HCT116 (cell line): ENCODE results near the gene LCN2. TPM values are rescaled to one million over a fixed set of nuclear protein-coding genes. Genes with fewer than 3 reads are reported as not detected.

Source experiments
- ATAC-seq: fragments of 200-7000 bp; cut with Tn5 transposase; 2 replicates; pipeline ENCODE4 v1.9.1; 2020; ENCODE audit warnings: mild to moderate bottlenecking, moderate library complexity
- BruUV-seq: library from RNA; stranded (reverse); fragments of 400-500 nt; replicated peaks from 2 replicates; lab custom pipeline; 2021; lab: Mats Ljungman, UMichigan
- CTCF ChIA-PET: fragments of 300-600 bp; sonication (Branson Sonifier 250); formaldehyde crosslinking; loops from one replicate; lab custom pipeline; 2021; ENCODE audit warnings: antibody characterized with exemption; lab: Charles Lee
- POLR2A ChIA-PET: fragments of 300-600, 350-600 bp; sonication (Branson Sonifier 250); formaldehyde crosslinking; loops from one replicate; lab custom pipeline; 2021; ENCODE audit warnings: antibody characterized with exemption; lab: Charles Lee
- RAD21 ChIA-PET, 2 experiments: fragments of 300-600 bp; sonication (Branson Sonifier 250); formaldehyde crosslinking; loops; one replicate each; lab custom pipeline; 2023; ENCODE audit warnings: low total read pairs in 2 of 2; ENCODE audit not compliant: uncharacterized antibody in 2 of 2, unreplicated experiment in 2 of 2, low non-redundant PET in 1 of 2; lab: Charles Lee
- DNase-seq: peaks from one replicate; pipeline ENCODE4 v3.0.0-alpha.2; 2010; ENCODE audit warnings: low read depth, low spot score
- H2AFZ ChIP-seq: fragments of 200-600 bp; shearing (Covaris generic), sonication (generic); 2 replicates; pipeline ENCODE4 v1.6.1; 2017; ENCODE audit warnings: low read depth, mixed run types, mixed read lengths, antibody characterized with exemption, low read length; ENCODE audit not compliant: poor library complexity, severe bottlenecking
- H3K27ac ChIP-seq: 2 replicates; pipeline ENCODE4 v1.5.1; 2012; ENCODE audit warnings: low read depth, low read length
- H3K27me3 ChIP-seq: fragments of 200-600 bp; sonication (generic); 2 replicates; pipeline ENCODE4 v1.6.1; 2016; ENCODE audit warnings: mixed run types, low read length, mixed read lengths; ENCODE audit not compliant: insufficient read depth
- H3K36me3 ChIP-seq, 2 experiments: fragments of 200-500 bp in 1 of 2; fragments of 200-600 bp in 1 of 2; sonication (Bioruptor generic) in 1 of 2; sonication (generic) in 1 of 2; 2 replicates each; pipeline versions ENCODE4 v1.5.1 to v1.6.1; 2014 to 2016; ENCODE audit warnings: low read length in 2 of 2, inconsistent platforms in 1 of 2, mixed read lengths in 1 of 2, mixed run types in 1 of 2; ENCODE audit not compliant: insufficient read depth in 2 of 2, control insufficient read depth in 1 of 2
- H3K4me1 ChIP-seq, 2 experiments: fragments of 200-600 bp in 1 of 2; sonication (generic) in 1 of 2; 2 replicates each; pipeline versions ENCODE4 v1.5.1 to v1.6.1; 2012 to 2017; ENCODE audit warnings: low read length in 2 of 2, inconsistent platforms in 1 of 2, mild to moderate bottlenecking in 1 of 2, mixed read lengths in 1 of 2, mixed run types in 1 of 2, moderate library complexity in 1 of 2; ENCODE audit not compliant: insufficient read depth in 2 of 2, control insufficient read depth in 1 of 2
- H3K4me2 ChIP-seq: fragments of 200-600 bp; sonication (generic); 2 replicates; pipeline ENCODE4 v1.6.1; 2017; ENCODE audit warnings: mixed run types, low read length, mixed read lengths
- H3K4me3 ChIP-seq, 2 experiments: fragments of 200-600 bp in 1 of 2; sonication (generic) in 1 of 2; replicated peaks in 1 of 2; 2 replicates each; pipeline ENCODE4 v1.5.1; 2011 to 2016; ENCODE audit warnings: low read length in 2 of 2, control low read depth in 1 of 2, low read depth in 1 of 2, mild to moderate bottlenecking in 1 of 2, mixed read lengths in 1 of 2, mixed run types in 1 of 2
- H3K79me2 ChIP-seq: fragments of 200-600 bp; sonication (generic); 2 replicates; pipeline ENCODE4 v1.6.1; 2017; ENCODE audit warnings: mild to moderate bottlenecking, mixed run types, low read length, moderate library complexity, mixed read lengths; ENCODE audit not compliant: insufficient read depth
- H3K9ac ChIP-seq: fragments of 200-600 bp; sonication (generic); 2 replicates; pipeline ENCODE4 v1.6.1; 2016; ENCODE audit warnings: low read length, mixed read lengths
- H3K9me2 ChIP-seq: fragments of 200-600 bp; sonication (generic), shearing (Covaris generic); 2 replicates; pipeline ENCODE4 v1.6.1; 2017; ENCODE audit warnings: mixed run types, mild to moderate bottlenecking, moderate library complexity; ENCODE audit not compliant: insufficient read depth
- H3K9me3 ChIP-seq, 2 experiments: fragments of 200-500 bp in 1 of 2; fragments of 200-600 bp in 1 of 2; sonication (Bioruptor generic) in 1 of 2; sonication (generic) in 1 of 2; 2 replicates each; pipeline ENCODE4 v1.6.1; 2014 to 2017; ENCODE audit warnings: low read length in 2 of 2, mixed read lengths in 2 of 2, inconsistent platforms in 1 of 2, low read depth in 1 of 2, mild to moderate bottlenecking in 1 of 2, mixed run types in 1 of 2, moderate library complexity in 1 of 2; ENCODE audit not compliant: control insufficient read depth in 1 of 2, insufficient read depth in 1 of 2
- H4K20me1 ChIP-seq: fragments of 200-600 bp; sonication (generic), shearing (Covaris generic); 2 replicates; pipeline ENCODE4 v1.6.1; 2017; ENCODE audit warnings: mixed run types, mild to moderate bottlenecking, moderate library complexity; ENCODE audit not compliant: insufficient read depth
- CBX3 ChIP-seq: IDR thresholded peaks from 2 replicates; pipeline ENCODE4 v1.6.1; 2012; ENCODE audit warnings: low read depth
- CEBPB ChIP-seq: IDR thresholded peaks from 2 replicates; pipeline ENCODE4 v1.6.1; 2012; ENCODE audit warnings: low read depth
- EGR1 ChIP-seq: IDR thresholded peaks from 2 replicates; pipeline ENCODE4 v1.6.1; 2012; ENCODE audit warnings: low read depth
- EZH2 ChIP-seq: fragments of 200-600 bp; sonication (generic); IDR thresholded peaks from 2 replicates; pipeline ENCODE4 v1.6.1; 2017; ENCODE audit warnings: antibody characterized with exemption, mixed run types
- FOSL1 ChIP-seq: IDR thresholded peaks from 2 replicates; pipeline ENCODE4 v1.6.1; 2012; ENCODE audit warnings: low read depth
- POLR2A ChIP-seq: IDR thresholded peaks from 2 replicates; pipeline ENCODE4 v1.7.0; 2011; ENCODE audit warnings: borderline replicate concordance; ENCODE audit not compliant: insufficient read depth, insufficient read length; ENCODE audit errors: extremely low read depth
- POLR2AphosphoS5 ChIP-seq: IDR thresholded peaks from 2 replicates; pipeline ENCODE4 v1.6.1; 2011; ENCODE audit warnings: mild to moderate bottlenecking, low read depth, low read length, moderate library complexity
- SIN3A ChIP-seq: IDR thresholded peaks from 2 replicates; pipeline ENCODE4 v1.6.1; 2012; ENCODE audit warnings: low read depth
- SP1 ChIP-seq: IDR thresholded peaks from 2 replicates; pipeline ENCODE4 v1.6.1; 2012; ENCODE audit warnings: low read depth
- SRF ChIP-seq: IDR thresholded peaks from 2 replicates; pipeline ENCODE4 v1.6.1; 2012; ENCODE audit warnings: low read depth
- TCF7L2 ChIP-seq: IDR thresholded peaks from 2 replicates; pipeline ENCODE4 v1.7.0; 2011; ENCODE audit warnings: borderline replicate concordance, inconsistent platforms; ENCODE audit not compliant: insufficient read depth, insufficient read length; ENCODE audit errors: extremely low read depth
- ZFX ChIP-seq: fragments of 450-650 bp; IDR thresholded peaks from 2 replicates; pipeline ENCODE4 v1.6.1; 2017
- intact Hi-C: fragments of 100-400 bp; cut with micrococcal nuclease; formaldehyde crosslinking; loops from 2 replicates; pipeline ENCODE4 v1.10.0; 2022
- total RNA-seq: library from RNA; stranded (reverse); gene quantifications from one replicate; pipeline ENCODE4 v1.2.1, GENCODE V29; 2021; ENCODE audit not compliant: unreplicated experiment
- TF ChIP-seq, protein P1 (sequence below): IDR thresholded peaks from 2 replicates; pipeline ENCODE4 v1.6.1; 2012; ENCODE audit warnings: low read depth
- TF ChIP-seq, protein P2 (sequence below): IDR thresholded peaks from 2 replicates; pipeline ENCODE4 v1.6.1; 2012
- TF ChIP-seq, protein P3 (sequence below): IDR thresholded peaks from 2 replicates; pipeline ENCODE4 v1.6.1; 2012

The LCN2 gene
- total RNA-seq, 1 experiment from 2014 or later, result 9.2 TPM

DNA sequence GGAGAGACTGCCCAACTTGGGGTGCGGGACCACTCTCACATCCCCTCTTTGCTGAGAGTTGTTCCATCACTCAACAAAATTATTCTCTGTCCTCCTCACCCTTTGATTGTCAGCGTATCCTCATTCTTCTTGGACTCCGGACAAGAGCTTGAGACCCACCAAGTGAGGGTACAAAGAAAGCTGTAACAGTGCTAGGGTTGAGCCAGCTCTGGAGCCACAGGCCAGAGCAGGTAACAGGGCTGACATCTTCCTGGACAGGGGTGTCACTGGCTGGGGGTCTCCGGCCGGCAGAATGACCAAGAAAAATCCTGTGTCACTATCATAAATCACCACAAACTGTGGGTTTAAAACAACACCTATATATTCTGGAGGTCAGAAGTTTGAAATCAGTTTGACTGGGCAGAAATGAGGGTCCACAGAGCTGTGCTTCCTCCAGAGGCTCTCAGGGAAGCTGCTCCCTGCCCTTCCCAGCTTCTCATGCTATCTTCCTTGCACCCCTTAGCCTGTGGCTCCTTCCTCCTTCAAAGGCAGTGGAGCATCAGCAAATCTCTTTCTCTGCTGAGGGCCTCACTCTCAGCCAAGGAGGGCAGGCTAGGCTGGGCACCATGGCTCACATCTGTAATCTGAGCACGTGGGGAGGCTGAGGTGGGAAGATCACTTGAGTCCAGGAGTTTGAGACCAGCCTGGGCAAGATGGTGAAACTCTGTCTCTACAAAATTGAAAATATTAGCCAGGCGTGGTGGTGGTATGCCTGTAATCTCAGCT lies 6.7 kb downstream of the LCN2 start (continued):
- TF ChIP-seq, protein P1, sequence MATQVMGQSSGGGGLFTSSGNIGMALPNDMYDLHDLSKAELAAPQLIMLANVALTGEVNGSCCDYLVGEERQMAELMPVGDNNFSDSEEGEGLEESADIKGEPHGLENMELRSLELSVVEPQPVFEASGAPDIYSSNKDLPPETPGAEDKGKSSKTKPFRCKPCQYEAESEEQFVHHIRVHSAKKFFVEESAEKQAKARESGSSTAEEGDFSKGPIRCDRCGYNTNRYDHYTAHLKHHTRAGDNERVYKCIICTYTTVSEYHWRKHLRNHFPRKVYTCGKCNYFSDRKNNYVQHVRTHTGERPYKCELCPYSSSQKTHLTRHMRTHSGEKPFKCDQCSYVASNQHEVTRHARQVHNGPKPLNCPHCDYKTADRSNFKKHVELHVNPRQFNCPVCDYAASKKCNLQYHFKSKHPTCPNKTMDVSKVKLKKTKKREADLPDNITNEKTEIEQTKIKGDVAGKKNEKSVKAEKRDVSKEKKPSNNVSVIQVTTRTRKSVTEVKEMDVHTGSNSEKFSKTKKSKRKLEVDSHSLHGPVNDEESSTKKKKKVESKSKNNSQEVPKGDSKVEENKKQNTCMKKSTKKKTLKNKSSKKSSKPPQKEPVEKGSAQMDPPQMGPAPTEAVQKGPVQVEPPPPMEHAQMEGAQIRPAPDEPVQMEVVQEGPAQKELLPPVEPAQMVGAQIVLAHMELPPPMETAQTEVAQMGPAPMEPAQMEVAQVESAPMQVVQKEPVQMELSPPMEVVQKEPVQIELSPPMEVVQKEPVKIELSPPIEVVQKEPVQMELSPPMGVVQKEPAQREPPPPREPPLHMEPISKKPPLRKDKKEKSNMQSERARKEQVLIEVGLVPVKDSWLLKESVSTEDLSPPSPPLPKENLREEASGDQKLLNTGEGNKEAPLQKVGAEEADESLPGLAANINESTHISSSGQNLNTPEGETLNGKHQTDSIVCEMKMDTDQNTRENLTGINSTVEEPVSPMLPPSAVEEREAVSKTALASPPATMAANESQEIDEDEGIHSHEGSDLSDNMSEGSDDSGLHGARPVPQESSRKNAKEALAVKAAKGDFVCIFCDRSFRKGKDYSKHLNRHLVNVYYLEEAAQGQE, result no peak
- TF ChIP-seq EZH2, result no peak
- no peak for TF ChIP-seq SIN3A
- TF ChIP-seq CBX3, result no peak
- no peak for TF ChIP-seq SP1
- TF ChIP-seq CEBPB, result no peak
- TF ChIP-seq SRF, result no peak
- TF ChIP-seq, protein P2, sequence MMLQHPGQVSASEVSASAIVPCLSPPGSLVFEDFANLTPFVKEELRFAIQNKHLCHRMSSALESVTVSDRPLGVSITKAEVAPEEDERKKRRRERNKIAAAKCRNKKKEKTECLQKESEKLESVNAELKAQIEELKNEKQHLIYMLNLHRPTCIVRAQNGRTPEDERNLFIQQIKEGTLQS, result no peak
- TF ChIP-seq EGR1, result no peak
- TF ChIP-seq FOSL1, result no peak
- TF ChIP-seq, protein P3, sequence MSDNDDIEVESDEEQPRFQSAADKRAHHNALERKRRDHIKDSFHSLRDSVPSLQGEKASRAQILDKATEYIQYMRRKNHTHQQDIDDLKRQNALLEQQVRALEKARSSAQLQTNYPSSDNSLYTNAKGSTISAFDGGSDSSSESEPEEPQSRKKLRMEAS, result no peak

DNA sequence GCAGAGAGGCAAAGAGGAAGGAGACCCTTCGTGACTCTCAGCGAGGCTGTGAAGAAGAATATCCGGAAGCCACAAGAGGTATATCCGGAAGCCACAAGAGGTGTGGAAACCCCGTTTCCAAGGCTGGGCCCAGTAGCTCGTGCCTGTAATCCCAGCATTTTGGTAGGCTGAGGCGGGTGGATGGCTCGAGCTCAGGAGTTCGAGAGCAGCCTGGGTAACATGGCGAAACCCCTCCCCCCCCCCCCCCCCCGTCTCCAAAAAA lies 10.2 kb downstream of the LCN2 start:
- Histone ChIP-seq H3K27ac (peak overlapping the region; percentile 97), H3K9me3 (no peaks in the 10 kb centered on the region), H3K36me3 (peaks cover 0 to 4% of the 10 kb centered on the region in 2 experiments; a peak in 1 of 4 replicates), H3K9me2 (no peaks in the 10 kb centered on the region), H3K4me3 (peak overlapping the region; percentile 58 to 99), H3K4me1 (peaks cover 0 to 17% of the 10 kb centered on the region in 2 experiments; a peak in 2 of 4 replicates), H3K4me2 (peak overlapping the region; percentile 99), H3K27me3 (no peaks in the 10 kb centered on the region), H3K9ac (peak overlapping the region; percentile 86), H4K20me1 (no peaks in the 10 kb centered on the region), H2AFZ (peak overlapping the region; percentile 7), H3K79me2 (peaks cover 13% of the 10 kb centered on the region)
- ChIA-PET RAD21 (no interaction called here), POLR2A (interaction anchor here (0.6 to 1.8 kb wide), 8 partner anchors 8 to 147 kb away, joined by 3 to 7 read pairs (median 4); no protein-coding TSS in a partner anchor), CTCF (interaction anchor here (0.9 to 4.0 kb wide), 6 partner anchors 8 to 41 kb away, joined by 3 to 19 read pairs (median 4); no protein-coding TSS in a partner anchor)
- no peak for DNase-seq
- no peak for TF ChIP-seq TCF7L2
- peak; percentile 25 for TF ChIP-seq POLR2A
- peak; percentile 26; the same call in 1 of the 2 replicates for TF ChIP-seq ZFX
- TF ChIP-seq POLR2AphosphoS5, result peak; percentile 52; the same call in 1 of the 2 replicates
- TSS peak; percentile 97 for BruUV-seq
- intact Hi-C loops, result no loop called here
- ATAC-seq, result peak; percentile 48
